ENCODE data around the gene NOL7. TPM values are rescaled to one million over a fixed set of nuclear protein-coding genes. Genes with fewer than 3 reads are reported as not detected.

Gene NOL7
- total RNA-seq, 1 donor from 2014 or later, result 79.5 TPM

- Histone ChIP-seq H3K4me2 (no peak overlapping the region), H2AFZ (replicated peaks) (no peak overlapping the region), H3K4me1 (no peaks in the 10 kb centered on the region), H3K9me3 (ENCODE audit: low read depth) (no peaks in the 10 kb centered on the region), H3K27me3 (no peaks in the 10 kb centered on the region), H3F3A (ENCODE audit: low read depth) (no peaks in the 10 kb centered on the region), H3K36me3 (no peaks in the 10 kb centered on the region), H4K20me1 (ENCODE audit: low read depth) (no peaks in the 10 kb centered on the region), H3K79me2 (ENCODE audit: low read depth) (peaks cover 14% of the 10 kb centered on the region), H3K27ac (no peak overlapping the region), H3K9ac (no peak overlapping the region), H3K4me3 (no peak overlapping the region)
- Mint-ChIP-seq H3K4me3 (no peak overlapping the region), H3K27ac (no peak overlapping the region), H3K4me1 (no peaks in the 10 kb centered on the region), H3K9me3 (peaks cover 6% of the 10 kb centered on the region), H3K36me3 (peaks cover 20% of the 10 kb centered on the region), H3K27me3 (ENCODE audit: insufficient read depth, low read depth) (peaks cover 4% of the 10 kb centered on the region)
- TF ChIP-seq EZH2 (IDR thresholded peaks at IDR 0.05) (no peak), EZH2phosphoT487 (IDR thresholded peaks at IDR 0.05) (no peak), CTCF (IDR thresholded peaks at IDR 0.05) (no peak)
- no peak for DNase-seq (ENCODE audit: low spot score)
Observed at GRCh38 chr6:13581700-13582229, 33.4 kb upstream of the NOL7 start.

GRCh38 chr6:13586603-13587542 is 28.3 kb upstream of the NOL7 start:
- Mint-ChIP-seq H3K27me3 (ENCODE audit: insufficient read depth, low read depth) (peaks cover 2% of the 10 kb centered on the region), H3K4me3 (no peak overlapping the region), H3K36me3 (peaks cover 16% of the 10 kb centered on the region), H3K4me1 (no peaks in the 10 kb centered on the region), H3K9me3 (no peaks in the 10 kb centered on the region), H3K27ac (no peak overlapping the region)
- Histone ChIP-seq H3K36me3 (no peaks in the 10 kb centered on the region), H3F3A (ENCODE audit: low read depth) (no peaks in the 10 kb centered on the region), H3K9ac (no peak overlapping the region), H4K20me1 (ENCODE audit: low read depth) (no peaks in the 10 kb centered on the region), H3K27ac (no peak overlapping the region), H3K4me3 (no peak overlapping the region), H3K4me1 (no peaks in the 10 kb centered on the region), H3K4me2 (no peak overlapping the region), H3K79me2 (ENCODE audit: low read depth) (no peaks in the 10 kb centered on the region), H3K27me3 (no peaks in the 10 kb centered on the region), H2AFZ (replicated peaks) (no peak overlapping the region), H3K9me3 (ENCODE audit: low read depth) (no peaks in the 10 kb centered on the region)
- no peak for TF ChIP-seq CTCF (IDR thresholded peaks at IDR 0.05)
- no peak for DNase-seq (ENCODE audit: low spot score)

GRCh38 chr6:13589801-13590200 is 25.3 kb upstream of the NOL7 start:
- Histone ChIP-seq H3K9ac (no peak overlapping the region), H3K27me3 (no peaks in the 10 kb centered on the region), H3K4me1 (no peaks in the 10 kb centered on the region), H4K20me1 (ENCODE audit: low read depth) (no peaks in the 10 kb centered on the region), H3K4me3 (no peak overlapping the region), H3F3A (ENCODE audit: low read depth) (no peaks in the 10 kb centered on the region), H3K79me2 (ENCODE audit: low read depth) (no peaks in the 10 kb centered on the region), H3K9me3 (ENCODE audit: low read depth) (no peaks in the 10 kb centered on the region), H3K4me2 (no peak overlapping the region), H2AFZ (replicated peaks) (no peak overlapping the region), H3K36me3 (no peaks in the 10 kb centered on the region), H3K27ac (no peak overlapping the region)
- Mint-ChIP-seq H3K9me3 (no peaks in the 10 kb centered on the region), H3K36me3 (peaks cover 9% of the 10 kb centered on the region), H3K27ac (no peak overlapping the region), H3K4me1 (no peaks in the 10 kb centered on the region), H3K27me3 (ENCODE audit: insufficient read depth, low read depth) (no peaks in the 10 kb centered on the region), H3K4me3 (no peak overlapping the region)
- DNase-seq (ENCODE audit: low spot score), result no peak
- TF ChIP-seq CTCF (IDR thresholded peaks at IDR 0.05) (no peak), EZH2 (IDR thresholded peaks at IDR 0.05) (no peak), EZH2phosphoT487 (IDR thresholded peaks at IDR 0.05) (no peak)

Measured in neural progenitor cell (in vitro differentiated cells).